HG03575 (cell line): ENCODE measurements around the gene AFF4.

Experiments used
- ATAC-seq: cut with Tn5 transposase; IDR thresholded peaks from one replicate; pipeline ENCODE4 v1.9.1; 2021; ENCODE audit not compliant: unreplicated experiment, insufficient number of reproducible peaks, low FRiP score; ENCODE audit errors: extremely low read depth

AFF4 gene

GRCh38 chr5:132901036-132901435 is 62.4 kb downstream of the AFF4 start:
- ATAC-seq, result no peak

DNA sequence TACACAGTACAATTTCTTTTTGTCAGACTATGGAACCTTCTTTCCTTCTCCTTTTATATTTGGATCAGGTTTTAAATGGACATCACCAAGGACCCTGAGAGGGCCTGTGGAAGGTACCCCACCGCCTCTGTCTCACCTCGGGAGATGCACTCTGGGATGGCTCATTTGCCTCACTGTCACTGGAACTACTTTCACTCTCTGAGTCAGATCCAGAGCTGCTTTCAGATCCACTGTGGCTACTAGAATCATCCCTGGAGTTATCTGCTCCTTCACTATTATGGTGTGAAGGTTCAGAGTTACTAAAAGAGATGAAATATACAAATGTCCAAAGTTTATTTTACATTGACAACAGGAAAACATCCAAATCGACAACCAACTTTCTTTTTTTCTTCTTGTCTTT is 65.3 kb downstream of the AFF4 start:
- no peak for ATAC-seq

DNA sequence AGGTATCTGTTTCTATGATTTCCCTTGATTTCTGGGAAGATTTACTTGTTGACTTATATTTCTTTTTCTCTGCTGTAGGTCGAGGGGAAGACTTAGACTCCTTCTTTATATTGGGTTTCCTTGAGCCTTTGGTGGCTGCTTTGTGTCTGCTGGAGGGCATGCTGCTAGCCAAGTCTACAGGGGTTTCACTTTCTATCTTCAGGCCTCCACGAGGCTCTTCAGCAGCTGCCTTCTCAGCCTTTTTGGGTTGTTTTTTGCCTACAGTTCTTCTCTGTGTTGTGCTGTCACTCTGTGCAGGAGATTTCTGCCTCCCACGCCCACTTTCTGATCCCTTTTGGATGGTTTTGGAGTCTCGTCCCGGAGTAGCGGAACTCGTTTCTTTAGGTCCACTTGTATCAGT is 66.7 kb downstream of the AFF4 start:
- ATAC-seq, result no peak

GRCh38 chr5:132895719-132896305 is 67.6 kb downstream of the AFF4 start:
- ATAC-seq, result no peak

DNA sequence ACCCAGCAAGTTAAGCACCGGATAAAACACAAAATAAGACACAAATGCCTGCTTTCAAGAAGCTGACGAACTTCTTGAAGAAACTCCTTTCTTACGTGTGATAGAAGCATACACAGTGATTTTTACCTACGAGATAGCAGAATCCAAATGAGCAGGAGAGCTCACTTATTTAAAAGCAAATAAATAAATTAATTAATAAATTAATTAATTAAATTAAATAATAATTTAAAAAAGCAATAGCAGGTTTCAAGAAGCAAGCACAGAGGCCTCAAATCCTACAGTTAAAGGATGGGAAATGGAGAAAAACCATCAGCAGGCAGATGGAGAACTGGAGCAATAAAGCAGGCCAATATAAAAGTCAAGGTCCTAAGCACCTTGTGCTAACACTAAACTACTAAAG is 72.6 kb downstream of the AFF4 start:
- ATAC-seq, result no peak

DNA sequence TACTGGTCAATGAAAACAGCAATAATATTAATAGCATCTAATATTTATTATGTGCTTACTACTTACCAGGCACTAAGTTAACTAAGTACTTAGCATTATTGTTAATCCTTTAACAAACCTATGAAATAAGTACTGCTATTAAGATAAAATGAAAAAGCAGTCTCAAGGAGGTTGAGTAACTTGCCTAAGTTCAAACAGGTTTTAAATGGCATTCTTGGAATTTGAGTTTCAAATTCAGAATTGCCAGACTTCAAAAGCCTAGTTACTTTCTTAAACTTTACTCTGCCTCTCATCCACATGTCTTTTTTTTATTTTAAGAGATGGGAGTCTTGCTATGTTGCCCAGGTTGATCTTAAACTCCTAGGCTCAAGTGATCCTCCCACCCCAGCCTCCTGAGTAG is 73.9 kb downstream of the AFF4 start:
- no peak for ATAC-seq

DNA sequence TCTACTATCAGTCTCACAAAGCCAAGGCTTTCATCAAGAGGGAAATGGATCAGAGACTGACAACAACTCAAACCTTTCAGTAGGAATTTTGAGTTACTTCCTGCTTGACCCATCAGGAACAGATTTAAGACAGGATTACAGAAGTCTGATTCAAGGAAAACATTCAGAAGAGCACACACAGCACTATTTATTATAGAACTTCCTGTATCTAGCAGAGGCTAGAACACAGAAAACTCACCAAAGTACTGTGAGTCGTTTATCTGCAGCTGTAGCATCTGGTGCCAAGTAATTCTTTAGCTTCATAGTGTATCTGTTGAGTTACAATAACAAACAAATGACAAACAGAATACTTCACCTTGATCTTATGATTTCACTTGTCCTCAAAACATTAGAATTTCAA is 76.2 kb downstream of the AFF4 start:
- ATAC-seq, result no peak

DNA sequence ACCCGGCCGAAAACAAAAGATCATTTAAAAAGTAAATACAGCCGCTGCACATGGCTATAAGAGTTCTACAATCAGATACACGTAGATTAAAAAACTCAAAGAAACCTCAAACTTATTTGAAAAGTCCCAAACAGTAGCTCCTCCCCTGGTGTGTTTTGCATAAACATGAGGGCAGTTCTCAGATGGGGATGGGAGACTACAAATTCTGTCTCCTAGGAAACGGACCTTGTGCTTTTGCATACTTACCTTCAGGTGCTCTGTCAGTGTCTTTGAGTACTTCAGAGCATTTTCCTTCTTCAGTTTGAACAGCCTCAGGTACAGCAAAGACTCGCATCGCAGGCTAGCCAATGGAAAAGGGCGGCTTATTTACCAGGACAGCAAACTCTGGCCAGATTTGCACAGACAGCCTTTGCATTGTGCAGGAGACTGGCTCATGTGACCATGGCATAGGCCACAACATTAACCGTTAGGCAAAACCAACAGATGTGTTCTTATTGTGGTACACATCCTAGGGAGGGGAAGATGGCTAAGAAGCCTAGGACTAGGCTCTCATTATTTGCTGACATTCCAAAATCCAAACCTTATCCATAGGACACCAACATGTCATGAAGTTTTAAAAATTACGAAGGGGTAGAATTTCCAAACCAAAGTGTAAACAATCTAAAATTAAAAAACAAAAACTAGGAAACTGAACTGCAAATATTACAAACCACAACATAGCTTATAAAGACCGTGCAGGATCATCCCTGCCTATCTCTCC is 77.2 kb downstream of the AFF4 start:
- no peak for ATAC-seq

DNA sequence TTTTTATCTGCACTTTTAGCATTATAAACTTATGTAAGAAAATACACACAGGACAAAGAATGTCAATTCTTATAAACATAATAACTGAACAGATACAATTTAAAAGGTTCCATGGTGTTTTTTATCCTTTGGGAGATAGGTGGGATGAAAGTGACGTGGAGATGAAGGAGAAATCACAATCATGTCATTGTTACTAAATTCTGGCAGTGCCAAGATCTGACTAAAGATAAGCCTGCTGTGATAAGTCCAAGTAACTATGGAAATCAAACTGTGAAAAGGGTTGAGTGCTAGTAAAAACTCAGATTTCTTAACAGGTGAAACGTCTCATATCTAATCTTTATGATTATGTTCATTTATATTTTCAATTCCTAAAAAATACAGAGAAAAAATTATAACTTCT is 78.9 kb downstream of the AFF4 start:
- ATAC-seq, result no peak

DNA sequence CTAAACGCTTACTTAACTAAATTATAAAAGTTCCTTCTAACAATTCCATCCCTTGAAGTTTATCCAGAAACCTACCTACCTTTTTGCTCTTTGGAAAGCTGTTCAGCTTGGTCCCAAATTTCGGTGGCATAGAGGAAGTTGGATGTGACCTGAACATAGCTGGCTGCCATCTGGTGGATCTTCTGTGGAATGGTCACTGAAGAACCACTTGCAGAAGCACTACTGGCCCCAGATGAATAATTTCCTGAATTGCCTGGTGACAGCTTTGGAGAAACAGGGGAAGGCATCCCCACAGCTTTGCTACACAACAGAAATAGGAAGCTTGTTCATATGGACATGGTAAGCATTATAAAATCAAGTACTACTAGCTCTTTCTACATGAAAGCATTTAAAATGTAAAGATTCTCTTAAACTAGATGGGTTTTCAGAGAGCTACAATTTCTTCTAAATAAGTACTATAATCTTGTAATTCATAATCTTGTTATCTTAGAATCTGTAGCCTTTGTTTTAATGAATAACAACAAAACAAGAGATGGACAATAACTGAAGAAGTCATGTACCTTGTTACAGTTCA is 80.1 kb downstream of the AFF4 start:
- ATAC-seq, result no peak

GRCh38 chr5:132877938-132878337 is 85.5 kb downstream of the AFF4 start:
- ATAC-seq, result no peak

- no peak for ATAC-seq
Measured at GRCh38 chr5:132877466-132877865, 86.0 kb downstream of the AFF4 start.

GRCh38 chr5:132876020-132876759 is 87.2 kb downstream of the AFF4 start:
- ATAC-seq, result no peak

GRCh38 chr5:132873930-132874271 is 89.5 kb downstream of the AFF4 start:
- ATAC-seq, result no peak

DNA sequence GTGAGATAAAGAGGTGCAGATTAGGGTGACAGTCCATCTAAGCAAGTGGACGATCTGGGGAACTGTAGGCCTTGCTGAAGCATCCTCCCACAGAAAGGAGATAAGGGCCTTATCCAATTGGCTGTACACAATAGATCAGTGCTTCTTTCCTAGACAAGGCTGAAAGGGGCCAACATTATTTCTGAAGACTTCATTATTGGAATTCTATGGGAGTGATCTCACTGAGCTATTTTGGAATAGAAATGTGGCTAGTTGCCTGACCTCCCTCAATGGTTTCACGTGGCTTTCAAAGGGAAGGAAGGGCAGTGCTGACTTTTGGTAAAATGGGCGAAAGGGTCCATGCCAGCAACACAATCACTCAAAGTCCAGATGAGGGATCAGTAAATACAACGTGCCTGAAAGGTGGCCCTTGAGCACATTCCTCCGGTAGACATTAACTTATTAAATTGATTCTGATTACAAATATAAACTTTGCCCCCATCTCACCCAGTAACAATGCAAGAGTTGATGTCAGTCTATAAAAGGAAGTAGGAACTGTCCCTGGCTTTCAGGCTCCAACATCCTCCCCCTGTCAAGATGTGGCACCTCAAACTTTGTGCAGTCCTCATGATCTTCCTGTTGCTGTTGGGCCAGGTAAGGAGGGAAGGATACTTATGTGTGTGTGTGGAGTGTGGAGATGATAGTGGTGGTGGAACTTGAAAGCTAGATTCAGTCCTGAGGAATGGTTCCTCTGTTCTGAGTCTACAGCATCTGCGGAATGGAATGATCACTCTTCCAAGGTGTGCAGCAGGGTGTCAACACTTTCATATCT is 90.1 kb downstream of the AFF4 start, which contains the start of gene LEAP2:
TSS of gene LEAP2 (plus strand) at position 550 of the 811 bp plus-strand sequence. CDS start at position 577, 27 bp downstream.
- no peak for ATAC-seq

GRCh38 chr5:132872788-132873118 is 90.7 kb downstream of the AFF4 start:
- ATAC-seq, result no peak

DNA sequence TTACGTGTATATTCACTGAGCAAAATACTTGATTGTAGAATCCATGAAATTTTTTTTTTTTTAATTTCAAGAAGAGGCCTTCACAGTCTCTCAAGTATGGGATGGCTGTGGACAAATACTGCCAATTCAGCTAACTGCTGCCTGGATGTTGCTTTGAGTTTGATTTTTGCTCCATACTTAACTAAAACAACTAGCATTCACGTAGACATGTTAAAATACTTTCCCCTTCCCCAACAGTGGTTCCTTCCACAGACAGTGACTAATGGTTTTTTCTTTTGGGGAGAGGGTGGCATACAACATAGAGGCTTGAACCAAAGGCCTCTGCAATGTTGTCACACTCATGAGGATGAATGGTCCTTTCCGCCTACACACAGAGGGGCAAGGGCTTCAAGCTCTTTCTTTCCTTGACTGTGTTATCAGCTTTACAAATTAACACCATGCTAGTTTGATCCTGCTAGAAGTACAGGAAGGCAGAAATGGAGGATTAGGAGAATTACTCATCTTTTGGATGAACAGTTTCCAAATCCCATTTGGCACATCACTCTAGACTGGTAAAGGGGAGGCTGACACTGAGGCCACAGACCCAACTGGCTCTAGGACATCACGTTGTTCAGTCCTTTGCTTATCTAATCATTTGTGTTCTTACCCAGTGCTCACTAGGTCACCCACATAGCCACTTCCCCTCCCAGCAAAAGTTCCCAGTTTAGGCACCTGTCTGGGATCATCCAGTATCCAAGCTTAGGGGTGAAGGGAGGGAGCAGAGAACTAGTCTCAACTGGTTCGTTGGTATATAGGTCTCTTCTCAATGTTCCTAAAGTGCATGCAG is 91.8 kb downstream of the AFF4 start:
- ATAC-seq, result no peak

GRCh38 chr5:132870801-132871200 is 92.6 kb downstream of the AFF4 start:
- ATAC-seq, result no peak
